Globus pallidus (tissue), 1 donor: ENCODE data around the gene CHST2.
"Not testable (repeated sequence)": the region's sequence is repeated elsewhere in the genome, so short reads cannot be mapped to it uniquely, and the experiment has no call there.

ENCODE experiments used
- DNase-seq: peaks from one replicate; pipeline ENCODE4 v3.0.0-alpha.2; 2015; ENCODE audit warnings: low spot score

CHST2 gene

GRCh38 chr3:143132246-143132980 lies 12.8 kb downstream of the CHST2 start:
- DNase-seq: no peak

DNA sequence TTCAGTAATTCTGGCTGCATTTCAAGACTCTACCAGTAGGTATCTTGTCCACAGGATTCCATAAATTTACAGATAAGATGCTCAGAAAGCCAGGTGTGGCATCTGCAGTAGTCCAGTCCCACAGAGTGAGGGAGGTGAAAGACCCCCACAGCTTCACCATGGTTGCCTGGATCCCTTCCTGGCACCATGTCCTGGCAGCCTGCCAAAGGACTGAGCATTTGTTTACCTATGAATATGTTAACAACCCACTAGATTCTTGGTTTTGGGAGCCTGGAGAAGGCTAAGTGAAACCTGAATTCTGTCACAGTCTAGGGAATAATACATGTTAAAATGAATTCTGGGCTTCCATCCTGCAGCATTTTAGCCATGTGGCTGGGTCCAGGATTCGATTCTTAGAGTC lies 14.9 kb downstream of the CHST2 start:
- DNase-seq: no peak

DNA sequence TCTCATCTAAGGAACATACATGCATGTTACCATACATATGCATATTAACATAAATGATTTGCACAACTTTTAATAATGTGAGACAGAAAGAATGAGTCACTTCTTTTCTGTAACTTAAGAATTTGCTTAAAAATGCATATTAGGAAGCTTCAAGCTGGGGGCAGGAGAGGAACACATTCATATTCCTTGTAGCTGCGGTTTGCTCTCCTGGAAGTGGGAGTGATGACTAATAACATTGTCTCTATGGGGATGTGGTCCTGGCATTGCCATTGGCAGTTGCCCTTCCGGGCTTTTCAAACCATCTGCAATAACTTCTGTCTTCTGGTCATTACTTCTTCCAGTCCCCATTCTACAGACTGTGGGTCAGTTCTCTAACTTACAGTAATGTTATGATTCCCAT lies 15.6 kb downstream of the CHST2 start:
- DNase-seq: no peak

DNA sequence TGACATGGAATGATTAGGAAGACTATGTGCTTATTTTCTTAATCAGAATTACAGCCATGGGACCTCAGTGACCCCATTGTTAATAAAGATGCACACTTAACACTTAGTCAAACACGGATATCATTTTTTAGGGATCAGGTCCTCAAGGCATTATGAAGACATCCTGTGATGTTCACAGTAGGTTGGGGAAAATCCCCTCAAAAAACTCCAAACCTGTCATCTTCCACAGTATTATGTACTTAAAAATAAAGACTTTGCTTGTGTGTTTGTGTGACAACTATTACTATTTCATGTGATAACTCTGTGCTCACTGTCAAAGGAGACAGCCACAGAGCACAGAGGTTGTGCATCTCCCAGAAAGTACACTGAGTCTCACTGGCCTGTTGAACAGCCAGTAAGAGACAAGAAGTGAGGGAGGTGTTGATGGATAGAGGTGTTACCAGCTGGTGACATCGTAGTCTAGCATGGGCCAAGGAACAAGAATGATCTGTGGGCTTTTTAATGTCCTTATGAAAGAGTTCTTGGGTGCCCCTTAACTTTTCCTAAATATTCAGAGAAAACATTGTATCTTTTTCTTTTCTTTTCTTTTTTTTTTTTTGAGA lies 18.0 kb downstream of the CHST2 start:
- DNase-seq: no peak

DNA sequence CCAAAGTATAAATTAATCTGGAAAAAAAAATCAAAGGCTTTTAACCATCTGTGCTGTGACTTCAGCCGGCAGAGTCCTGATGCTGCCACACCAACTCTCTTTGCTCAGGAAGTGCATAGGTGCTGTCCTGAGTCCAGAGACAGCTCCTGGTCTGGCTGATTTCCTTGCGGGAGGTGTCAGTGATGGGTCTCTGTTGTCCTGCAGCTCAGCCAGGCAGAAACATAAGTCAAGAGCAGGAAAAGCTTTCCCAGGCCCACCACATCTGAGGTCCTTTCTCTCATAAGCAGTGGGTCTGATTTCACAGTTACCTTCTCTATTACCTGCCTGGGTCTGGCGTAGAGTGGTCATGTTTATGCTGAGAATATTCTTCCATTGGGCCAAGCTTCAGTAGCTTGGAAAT lies 19.4 kb downstream of the CHST2 start:
- no peak for DNase-seq

DNA sequence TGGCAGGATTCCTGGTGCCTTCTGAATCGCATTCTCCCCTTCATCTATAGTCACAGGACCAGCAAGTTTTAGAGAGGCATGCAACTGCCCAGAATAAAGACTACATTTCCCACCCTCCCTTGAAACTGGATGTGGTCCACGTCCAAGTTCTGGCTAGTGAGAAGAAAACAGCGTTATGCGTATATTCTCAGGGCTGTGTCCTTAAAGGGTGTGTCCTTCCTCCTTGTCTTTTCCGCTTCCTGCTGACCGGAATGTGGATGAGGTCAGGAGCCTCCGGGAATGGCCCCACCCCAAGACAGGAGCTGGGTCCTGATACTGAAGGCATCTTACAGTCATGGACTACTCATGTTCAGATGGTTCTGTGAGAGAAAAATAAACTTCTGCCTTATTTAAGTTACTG lies 20.2 kb downstream of the CHST2 start:
- DNase-seq: no peak

GRCh38 chr3:143140550-143140949 lies 21.0 kb downstream of the CHST2 start:
- DNase-seq: no peak

DNA sequence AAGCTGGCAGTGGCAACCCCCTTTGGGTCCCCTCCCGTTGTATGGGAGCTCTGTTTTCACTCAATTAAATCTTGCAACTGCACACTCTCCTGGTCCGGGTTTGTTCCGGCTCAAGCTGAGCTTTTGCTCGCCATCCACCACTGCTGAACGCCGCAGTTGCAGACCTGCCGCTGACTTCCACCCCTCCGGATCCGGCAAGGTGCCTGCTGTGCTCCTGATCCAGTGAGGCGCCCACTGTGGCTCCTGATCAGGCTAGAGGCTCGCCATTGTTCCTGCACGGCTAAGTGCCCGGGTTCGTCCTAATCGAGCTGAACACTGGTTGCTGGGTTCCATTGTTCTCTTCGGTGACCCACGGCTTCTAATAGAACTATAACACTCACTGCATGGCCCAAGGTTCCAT lies 22.8 kb downstream of the CHST2 start:
- DNase-seq: no peak

GRCh38 chr3:143145906-143146305 lies 26.3 kb downstream of the CHST2 start:
- DNase-seq: no peak

GRCh38 chr3:143146486-143147274 lies 27.1 kb downstream of the CHST2 start:
- DNase-seq: no peak

GRCh38 chr3:143147707-143148106 lies 28.1 kb downstream of the CHST2 start:
- no peak for DNase-seq

DNA sequence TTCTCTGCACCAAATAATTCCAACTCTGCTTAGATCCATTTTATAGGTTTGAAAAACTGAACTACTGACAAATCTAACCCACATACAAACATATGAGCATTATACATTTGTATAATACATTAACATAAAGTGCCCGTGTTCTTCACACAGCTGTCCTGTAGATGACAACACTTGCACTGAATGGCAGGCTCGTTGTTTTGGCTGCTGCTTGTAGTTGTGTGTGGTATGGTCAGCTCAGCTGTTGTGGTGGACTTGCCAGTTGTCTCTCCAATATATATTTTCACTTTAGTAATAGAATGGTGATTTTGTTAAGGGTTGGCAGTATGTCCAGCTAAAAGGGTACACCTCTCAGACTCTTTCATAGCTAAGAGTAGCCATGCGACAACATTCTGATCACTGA lies 30.5 kb downstream of the CHST2 start:
- DNase-seq: no peak

- DNase-seq: no peak
Measured at GRCh38 chr3:143151004-143151731, 31.6 kb downstream of the CHST2 start.

DNA sequence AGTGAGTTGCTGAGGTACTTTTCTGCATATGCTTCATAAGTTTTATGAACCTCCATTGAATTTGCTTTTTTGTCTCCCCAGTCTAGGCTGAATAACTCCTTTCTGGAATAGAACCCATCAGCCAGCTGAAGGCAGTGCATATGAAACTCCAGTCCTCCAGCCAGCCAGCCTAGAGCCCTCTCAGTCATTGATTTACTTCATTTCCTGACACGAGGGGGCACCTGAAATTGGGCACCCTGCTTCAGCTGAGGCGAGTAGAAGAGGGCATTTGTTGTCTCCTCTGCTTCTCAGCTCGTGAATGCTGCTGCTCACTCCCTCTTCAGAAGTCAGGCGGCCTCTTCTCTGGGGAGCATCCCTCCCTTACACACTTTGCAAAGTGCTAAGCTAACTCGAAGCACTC lies 32.5 kb downstream of the CHST2 start:
- DNase-seq: no peak

DNA sequence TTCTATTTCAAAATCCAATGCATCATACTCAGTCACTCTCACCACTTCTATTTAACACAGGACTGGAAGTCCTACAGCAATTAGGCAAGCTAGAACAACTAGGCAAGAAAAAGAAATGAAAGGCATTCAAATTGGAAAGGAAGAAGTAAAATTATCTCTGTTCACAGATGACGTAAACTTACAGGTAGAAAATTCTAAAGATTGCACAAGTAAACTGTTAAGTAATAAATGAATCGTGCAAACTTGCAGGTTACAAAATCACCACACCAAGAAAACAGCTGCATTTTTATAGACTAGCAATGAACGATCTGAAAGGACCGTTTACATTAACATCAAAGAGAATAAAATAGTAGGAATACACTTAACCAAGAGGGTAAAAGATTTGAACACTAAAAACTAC lies 36.2 kb downstream of the CHST2 start:
- DNase-seq: no peak

DNA sequence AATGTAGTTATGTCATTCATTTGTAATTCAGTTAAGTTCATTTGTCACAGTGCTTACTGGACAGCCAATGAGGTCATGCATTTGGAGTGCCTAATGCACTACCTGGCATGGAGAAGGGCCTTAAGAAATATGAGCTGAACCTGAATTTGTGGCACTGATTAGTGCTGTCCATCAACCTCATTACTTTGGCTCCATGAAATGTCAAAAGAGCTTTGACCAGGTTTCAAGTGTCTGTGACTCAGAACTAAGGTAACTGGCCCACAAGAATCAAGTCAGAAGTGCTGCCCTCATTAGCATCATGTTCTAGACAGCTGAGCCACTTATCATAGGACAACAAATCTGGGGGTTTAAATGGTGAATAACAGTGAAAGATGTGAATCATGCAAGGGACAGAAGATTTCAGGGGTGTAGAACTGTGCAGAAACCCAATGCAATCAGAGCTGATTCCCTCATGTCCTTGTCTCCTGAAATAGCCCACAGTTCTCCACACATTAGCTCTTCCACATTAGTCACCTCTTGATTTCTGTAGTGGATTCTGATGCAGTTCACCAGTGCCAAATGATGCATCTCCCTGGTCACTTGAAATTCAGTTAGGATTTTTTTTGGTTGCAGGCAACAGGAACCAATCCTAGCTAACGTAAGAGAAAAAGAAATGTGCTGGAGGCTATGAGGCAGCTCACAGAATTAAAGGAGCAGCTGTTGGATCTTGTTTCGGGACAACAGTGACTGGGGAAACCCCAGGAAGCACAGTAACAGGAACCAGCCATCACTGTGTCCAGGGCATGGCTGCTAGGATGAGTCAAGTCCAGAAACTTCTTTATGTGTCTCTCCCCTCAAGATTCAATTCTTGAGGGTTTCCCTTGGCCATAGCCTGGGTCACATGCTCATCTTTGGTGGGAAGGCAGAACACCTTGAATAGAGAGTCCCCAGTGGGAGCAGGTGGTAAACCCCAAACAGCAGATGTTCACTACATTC lies 38.7 kb downstream of the CHST2 start:
- DNase-seq: no peak

DNA sequence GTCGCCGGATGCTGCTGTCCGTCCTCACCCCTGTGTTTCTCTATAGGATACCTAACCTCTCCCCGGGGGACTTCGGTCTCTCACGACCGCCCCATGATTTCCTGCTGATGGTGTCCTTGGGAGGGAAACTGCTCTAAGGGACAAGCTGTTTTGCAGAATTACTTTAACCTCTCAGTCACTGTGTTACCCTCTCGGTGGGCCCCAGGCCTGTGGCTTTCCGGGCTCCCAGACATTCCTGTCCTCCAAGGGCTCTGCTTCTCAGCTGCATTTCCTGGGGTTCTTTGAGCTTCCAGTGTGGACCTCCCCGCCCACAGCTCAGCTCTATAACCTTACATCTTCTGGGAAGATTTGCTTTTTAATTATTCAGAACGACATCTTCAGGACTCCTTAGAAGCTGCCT lies 40.9 kb downstream of the CHST2 start:
- no peak for DNase-seq

GRCh38 chr3:143163562-143164100 lies 44.1 kb downstream of the CHST2 start:
- DNase-seq: no peak

GRCh38 chr3:143165211-143165610 lies 45.6 kb downstream of the CHST2 start:
- no peak for DNase-seq

GRCh38 chr3:143165612-143166285 lies 46.2 kb downstream of the CHST2 start:
- DNase-seq: not testable (repeated sequence)
